HG03280 (cell line): Measurements from ENCODE around the gene MYO18B.

ENCODE experiments used
- ATAC-seq: cut with Tn5 transposase; IDR thresholded peaks from one replicate; pipeline ENCODE4 v1.9.1; 2021; ENCODE audit warnings: mild to moderate bottlenecking, moderate library complexity; ENCODE audit not compliant: unreplicated experiment

Gene MYO18B

DNA sequence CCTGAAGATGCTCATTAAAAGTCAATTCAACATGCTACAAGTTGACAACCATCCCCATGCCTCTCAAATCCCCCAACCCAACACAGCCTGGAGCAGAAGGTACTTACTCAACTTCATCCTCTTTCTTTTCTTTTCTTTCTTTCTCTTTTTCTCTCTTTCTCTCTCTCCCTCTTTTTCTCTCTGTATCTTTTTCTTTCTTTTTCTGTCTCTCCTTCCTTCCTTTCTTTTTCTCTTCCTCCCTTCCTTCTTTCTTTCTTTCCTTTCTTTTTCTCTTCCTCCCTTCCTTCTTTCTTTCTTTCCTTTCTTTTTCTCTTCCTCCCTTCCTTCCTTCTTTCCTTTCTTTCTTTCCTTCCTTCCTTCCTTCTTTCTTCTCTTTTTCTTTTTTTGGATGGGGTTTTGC lies 291.6 kb downstream of the MYO18B start:
- no peak for ATAC-seq

- ATAC-seq = no peak
Observed at GRCh38 chr22:26035523-26035922, 293.5 kb downstream of the MYO18B start.

DNA sequence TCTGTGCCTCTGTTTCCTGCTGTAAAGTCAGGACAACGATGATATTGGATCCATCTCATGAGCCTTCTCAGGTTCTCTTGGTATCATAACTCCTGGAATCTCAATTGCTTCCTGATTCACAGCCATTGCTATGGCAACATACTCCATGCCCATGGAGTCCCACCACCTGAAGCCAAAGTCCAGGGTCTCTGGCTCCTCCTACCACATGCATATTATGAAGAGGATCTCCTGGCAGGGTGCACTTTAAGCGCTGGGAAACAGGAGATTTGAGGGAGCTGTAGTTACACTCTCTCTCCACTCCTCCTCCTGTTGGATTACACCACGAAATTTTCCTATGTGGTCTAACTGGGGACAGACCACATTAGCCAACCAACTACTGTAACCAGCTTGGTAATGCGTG lies 296.4 kb downstream of the MYO18B start:
- ATAC-seq = no peak

DNA sequence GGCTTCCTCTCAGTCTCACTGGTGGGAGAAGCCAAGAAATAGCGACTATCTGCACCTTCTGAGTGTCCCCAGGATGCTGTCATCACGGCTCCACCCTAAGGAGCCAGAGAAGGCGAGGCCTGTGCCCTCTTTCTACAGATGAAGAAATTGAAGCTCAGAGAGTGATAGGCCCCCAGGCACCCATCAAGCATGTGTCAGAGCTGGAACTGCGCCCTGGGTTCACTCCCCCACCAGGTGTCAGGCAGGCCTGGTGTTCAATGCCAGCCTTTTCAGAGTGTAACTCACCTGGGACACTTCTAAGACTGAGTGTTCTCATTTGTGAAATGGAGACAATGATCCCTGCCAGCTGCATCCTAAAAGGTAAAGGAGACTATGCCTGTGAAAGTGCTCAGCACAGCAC lies 299.9 kb downstream of the MYO18B start:
- ATAC-seq = no peak

DNA sequence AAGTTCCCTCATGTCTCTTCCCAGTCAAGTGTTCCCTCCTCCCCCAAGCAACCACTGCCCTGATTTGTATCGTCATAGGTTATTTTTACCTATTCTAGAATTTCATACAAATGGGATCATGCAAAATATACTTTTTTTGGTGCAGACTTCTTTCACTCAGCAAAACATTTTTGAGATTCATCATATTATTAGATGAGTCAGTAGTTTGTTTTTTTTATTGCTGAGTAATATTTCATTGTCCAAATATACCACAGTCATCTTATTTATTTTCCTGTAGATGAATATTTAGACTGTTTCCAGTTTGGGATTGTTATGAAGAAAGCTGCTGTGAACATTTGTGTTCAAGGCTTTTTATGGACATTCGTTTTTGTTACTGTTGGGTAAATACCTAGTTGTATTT lies 301.0 kb downstream of the MYO18B start:
- no peak for ATAC-seq

- no peak for ATAC-seq
Observed at GRCh38 chr22:26045051-26045450, 303.1 kb downstream of the MYO18B start.

GRCh38 chr22:26045860-26046259 lies 303.9 kb downstream of the MYO18B start:
- ATAC-seq = no peak

DNA sequence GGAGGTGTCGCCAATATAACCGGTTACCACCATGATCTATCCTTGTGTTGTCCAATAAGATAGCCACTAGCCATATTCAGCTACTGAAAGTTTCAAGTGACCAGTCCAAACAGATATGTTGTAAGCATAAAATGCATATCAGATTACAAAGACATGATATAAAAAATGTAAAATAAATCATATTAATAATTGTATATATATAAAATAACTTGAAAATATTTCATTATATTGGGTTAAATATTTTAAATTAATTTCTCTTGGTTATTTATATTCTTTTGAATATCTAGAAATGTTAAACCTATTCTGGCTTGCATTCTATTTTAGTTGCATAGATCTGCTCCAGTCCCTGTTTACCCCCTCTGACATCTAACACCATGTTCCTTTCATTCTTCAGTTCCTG lies 305.5 kb downstream of the MYO18B start:
- no peak for ATAC-seq

DNA sequence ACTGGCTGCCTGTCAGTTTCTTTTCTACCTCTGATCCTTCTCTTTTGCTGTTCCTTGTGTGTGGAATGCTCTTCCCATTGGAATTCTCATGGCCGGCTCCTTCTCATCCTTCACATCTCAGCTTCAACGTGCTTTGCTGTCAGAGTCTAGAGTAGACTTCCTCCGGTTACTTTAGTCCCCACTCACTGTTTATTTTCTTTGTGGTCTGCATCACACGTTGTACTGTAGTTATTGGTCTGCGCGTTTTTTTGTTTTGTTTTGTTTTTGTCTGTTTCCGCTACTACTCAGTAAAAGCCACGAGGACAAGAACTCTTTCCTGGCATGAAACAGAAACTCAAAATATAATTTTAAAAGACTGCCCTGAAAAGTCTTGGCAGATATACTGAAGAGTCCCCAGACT lies 305.9 kb downstream of the MYO18B start:
- ATAC-seq = no peak

- ATAC-seq = no peak
Observed at GRCh38 chr22:26050079-26050478, 308.1 kb downstream of the MYO18B start.

DNA sequence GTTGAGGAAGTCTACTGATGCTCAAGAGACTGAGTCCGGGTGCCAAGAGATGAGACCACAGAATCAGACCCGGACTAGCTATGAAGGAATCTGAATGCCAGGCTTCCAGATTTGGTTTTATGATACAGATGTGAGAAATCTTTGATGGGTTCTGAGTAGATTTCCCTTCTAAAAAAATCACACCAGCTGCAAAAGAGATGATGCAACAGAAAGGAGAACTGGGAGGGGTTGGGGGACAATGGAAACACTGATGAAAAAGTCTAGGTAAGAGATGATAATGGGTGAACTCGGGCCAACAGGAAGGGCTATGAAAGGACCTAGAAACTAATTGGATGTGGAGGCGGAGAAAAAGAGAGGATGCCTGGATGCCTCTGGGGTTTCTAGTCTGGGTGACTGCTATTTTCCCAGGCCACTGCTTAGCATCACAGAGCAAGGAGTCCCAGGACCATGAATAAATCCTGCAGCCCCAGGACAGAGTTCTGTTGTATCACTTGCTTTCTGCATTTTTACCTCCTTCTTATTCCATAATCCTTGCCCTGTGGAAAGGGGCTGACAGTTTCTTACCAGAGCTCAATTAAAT lies 311.8 kb downstream of the MYO18B start:
- ATAC-seq = no peak

DNA sequence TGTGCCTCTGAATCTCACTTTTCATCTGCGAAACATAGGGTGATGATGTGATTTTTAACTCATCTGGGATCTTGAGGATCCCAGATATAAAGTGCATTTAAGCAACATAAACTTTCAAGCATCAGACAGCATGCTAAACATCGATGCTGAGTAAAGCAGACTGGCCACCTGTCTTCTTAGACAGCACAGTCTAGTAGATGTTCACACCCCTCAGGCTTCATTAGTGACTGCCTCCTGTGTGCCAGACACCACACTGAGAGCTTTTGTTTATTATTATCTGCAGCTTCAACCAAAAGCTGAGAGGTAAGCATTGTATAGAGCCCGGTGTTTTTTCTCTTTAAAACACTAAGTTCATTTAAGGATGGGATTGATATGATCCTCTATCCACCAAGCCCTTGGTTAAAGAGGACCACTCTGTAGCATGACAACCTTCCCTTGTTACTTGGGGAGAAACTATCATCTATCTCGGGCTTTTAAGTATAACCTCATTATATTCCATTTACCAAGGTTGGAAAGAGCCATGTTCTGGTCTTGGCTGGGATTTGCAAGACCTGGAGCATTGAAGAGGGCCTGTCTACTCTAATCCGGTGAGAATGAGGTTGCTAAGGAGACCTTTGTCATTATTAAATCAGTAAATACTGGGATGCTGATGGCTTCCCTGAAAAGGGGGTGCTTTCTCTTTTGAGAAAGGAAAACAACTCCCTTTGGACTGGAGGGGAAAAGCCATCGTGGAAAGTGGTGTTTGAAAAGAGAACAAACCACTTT lies 313.0 kb downstream of the MYO18B start:
- ATAC-seq = no peak

GRCh38 chr22:26055693-26056092 lies 313.7 kb downstream of the MYO18B start:
- no peak for ATAC-seq

DNA sequence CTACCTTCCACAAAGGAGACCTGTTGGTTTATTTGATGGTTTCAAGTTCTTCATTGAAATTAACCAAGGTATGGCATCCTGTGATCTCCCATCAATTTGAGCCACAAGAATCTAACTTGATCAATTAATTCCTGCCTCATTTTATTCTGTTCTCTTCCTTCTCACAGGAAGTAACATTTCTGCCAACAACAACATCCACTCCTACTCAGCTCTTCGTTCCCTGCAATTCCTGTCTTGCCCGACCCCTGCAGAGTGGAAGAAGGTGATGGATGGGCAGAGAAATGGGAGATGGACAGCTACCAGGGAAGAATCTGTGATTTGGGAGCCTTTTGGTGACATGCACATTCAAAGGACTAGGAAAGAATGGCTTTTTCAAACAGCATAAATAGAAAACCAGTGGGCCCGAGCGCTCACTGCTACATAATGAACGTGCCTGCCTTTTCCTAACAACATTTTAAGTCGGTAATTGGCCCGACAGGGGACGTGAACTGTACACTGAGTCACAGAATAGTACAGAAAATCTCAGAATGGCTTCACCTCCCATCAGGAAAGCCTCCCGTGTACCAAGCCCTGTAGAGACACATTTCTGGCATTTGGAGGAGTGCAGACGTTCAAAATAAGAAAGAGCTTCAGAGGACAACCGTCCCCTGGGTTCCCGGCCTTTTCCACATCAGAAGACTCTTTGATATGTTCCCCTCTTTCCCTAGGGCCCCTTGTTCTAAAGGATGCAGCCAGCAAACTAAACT lies 314.6 kb downstream of the MYO18B start:
- ATAC-seq = no peak

DNA sequence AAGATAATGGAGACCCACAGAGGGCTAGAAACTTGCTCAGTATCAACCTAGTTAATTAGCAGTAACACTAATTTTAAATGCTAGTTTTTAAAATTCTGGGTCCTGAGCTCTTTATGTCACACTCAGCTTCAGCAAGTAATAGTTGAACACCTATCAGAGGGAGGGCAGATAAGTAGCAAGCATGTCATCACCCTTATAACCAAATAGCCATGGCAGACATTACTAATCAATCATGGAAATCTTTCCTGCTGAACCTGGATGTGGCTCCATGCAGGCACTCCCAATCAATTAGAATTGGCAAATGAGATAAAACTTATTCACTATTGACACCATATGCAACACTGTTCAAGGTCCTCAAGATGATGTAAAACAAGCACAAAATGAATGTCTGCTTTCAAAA lies 315.7 kb downstream of the MYO18B start:
- no peak for ATAC-seq

DNA sequence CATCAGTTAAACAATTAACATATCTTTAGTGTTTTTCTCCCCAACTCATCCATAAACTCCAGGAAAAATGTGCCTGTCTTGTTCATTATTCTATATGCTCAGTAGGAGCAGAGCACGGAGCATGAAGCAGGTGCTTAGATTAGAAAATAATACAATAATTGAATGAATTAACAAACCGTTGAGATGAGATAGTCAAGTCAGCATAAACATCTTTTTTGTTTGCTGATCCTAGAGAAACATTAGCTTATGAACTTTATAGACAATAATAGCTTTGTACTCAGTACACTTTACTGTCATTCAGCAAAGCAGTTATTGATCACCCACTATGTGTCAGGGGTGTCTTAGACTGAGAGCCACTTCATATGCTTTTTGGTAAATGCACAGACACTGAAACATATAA lies 322.1 kb downstream of the MYO18B start:
- no peak for ATAC-seq

- no peak for ATAC-seq
Observed at GRCh38 chr22:26065847-26066246, 323.9 kb downstream of the MYO18B start.

GRCh38 chr22:26066534-26066933 lies 324.5 kb downstream of the MYO18B start:
- no peak for ATAC-seq

DNA sequence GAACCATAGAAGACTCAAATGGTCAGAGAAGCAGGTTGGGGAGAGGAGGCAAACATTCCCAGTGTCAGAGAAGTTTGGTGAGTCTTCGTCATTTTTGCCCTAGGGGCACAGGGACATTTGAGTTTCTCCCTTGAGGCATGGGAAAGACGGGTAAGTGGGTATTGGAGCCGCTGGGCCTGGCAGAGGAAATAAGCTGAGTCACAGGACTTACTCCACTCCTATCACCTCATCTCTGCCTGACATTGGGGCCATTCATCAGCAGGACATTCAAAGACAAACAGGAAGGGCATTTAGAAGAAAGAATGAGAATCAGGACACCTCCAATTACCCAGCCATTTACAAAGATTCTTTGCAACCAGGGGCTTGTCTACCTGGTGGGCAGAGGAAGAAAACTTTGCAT lies 326.6 kb downstream of the MYO18B start:
- no peak for ATAC-seq

DNA sequence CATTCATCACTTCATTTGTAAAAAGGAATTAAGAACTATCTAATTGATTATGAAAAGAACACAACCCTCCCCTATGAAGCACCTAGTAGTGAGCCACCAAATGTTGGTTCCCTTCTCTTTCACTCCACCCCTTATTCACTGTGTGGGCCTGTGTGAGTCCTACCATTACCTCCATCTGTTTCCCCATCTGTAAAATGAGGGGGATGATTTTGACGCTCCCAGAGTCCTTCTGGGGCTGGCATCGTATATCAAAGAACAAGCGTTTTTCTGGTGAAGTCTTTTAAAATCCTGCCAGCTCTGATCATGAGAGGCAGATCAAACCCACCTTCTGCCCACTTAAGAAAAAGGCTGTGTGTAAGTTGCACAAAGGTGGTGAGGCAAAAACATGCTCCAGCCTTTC lies 330.6 kb downstream of the MYO18B start:
- no peak for ATAC-seq

- no peak for ATAC-seq
Observed at GRCh38 chr22:26075251-26075650, 333.3 kb downstream of the MYO18B start.

GRCh38 chr22:26079009-26079408 lies 337.0 kb downstream of the MYO18B start:
- ATAC-seq = no peak
